ENCODE results near the gene CTSZ.

Gene CTSZ

DNA sequence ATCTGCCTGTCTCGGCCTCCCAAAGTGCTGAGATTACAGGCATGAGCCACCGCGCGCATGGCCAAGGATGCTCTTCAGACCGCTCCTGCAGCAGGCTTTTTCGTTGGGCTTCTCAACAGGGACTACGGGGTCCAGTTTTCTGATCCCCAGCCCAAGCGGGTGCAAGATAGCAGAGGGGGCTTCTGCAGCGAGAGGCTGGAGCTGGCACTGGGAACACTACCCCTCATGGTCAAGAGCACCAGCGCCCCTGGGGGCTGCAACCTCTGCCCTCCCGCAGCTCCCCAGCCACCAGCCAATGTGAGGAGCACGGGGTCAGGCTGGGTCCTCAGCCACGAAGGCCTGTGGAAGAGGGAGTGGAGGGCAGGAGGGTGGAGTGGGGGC lies 6.0 kb downstream of the CTSZ start:
- Histone ChIP-seq H3K36me3 (ENCODE audit: insufficient read depth, low read length) (peaks cover 5% of the 10 kb centered on the region; the same call in 1 of the 2 replicates), H4K20me1 (ENCODE audit: insufficient read depth, low read length) (peaks cover 18% of the 10 kb centered on the region), H3K4me2 (ENCODE audit: insufficient read depth, low read length) (no peak overlapping the region), H3K4me1 (ENCODE audit: insufficient read depth, low read length) (peaks cover 15% of the 10 kb centered on the region), H3K27ac (ENCODE audit: low read length) (no peak overlapping the region), H3K9me3 (ENCODE audit: insufficient read depth, low read length, severe bottlenecking) (no peaks in the 10 kb centered on the region), H2AFZ (ENCODE audit: low read depth, low read length) (no peak overlapping the region), H3K9ac (ENCODE audit: low read depth, low read length) (no peak overlapping the region), H3K79me2 (ENCODE audit: insufficient read depth, low read length) (no peaks in the 10 kb centered on the region), H3K4me3 (ENCODE audit: low read depth in 1 of 2, low read length in 2 of 2) (no peak overlapping the region), H3K27me3 (ENCODE audit: insufficient read depth, low read length, poor library complexity) (no peaks in the 10 kb centered on the region)
- no peak for DNase-seq
- ATAC-seq (ENCODE audit: insufficient read depth, low read depth) = no peak
- TF ChIP-seq, protein P1, sequence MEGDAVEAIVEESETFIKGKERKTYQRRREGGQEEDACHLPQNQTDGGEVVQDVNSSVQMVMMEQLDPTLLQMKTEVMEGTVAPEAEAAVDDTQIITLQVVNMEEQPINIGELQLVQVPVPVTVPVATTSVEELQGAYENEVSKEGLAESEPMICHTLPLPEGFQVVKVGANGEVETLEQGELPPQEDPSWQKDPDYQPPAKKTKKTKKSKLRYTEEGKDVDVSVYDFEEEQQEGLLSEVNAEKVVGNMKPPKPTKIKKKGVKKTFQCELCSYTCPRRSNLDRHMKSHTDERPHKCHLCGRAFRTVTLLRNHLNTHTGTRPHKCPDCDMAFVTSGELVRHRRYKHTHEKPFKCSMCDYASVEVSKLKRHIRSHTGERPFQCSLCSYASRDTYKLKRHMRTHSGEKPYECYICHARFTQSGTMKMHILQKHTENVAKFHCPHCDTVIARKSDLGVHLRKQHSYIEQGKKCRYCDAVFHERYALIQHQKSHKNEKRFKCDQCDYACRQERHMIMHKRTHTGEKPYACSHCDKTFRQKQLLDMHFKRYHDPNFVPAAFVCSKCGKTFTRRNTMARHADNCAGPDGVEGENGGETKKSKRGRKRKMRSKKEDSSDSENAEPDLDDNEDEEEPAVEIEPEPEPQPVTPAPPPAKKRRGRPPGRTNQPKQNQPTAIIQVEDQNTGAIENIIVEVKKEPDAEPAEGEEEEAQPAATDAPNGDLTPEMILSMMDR (IDR thresholded peaks at IDR 0.05; ENCODE audit: borderline replicate concordance, extremely low read depth, low read length, poor library complexity, severe bottlenecking) = no peak
- no peak for TF ChIP-seq EZH2 (IDR thresholded peaks at IDR 0.05; ENCODE audit: borderline replicate concordance, low read depth, low read length, severe bottlenecking)

DNA sequence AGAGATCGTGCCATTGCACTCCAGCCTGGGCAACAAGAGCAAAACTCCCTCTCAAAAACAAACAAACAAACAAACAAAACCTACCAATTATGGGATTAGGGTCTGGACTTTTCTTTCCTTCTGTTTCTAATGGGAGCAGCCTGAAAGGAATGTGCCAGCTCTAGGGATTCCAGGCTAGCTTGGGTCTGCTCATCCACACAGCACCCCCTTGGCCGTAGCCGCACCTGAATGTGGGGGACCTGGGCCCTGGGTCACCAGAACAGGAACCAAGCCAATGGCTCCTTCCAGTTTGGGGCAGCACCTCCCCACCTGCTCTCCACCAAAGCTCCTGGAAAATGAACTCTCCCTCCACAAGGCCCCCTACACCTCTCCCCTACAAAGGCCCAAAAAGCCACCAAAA lies 6.7 kb downstream of the CTSZ start:
- Histone ChIP-seq H2AFZ (ENCODE audit: low read depth, low read length) (no peak overlapping the region), H3K36me3 (ENCODE audit: insufficient read depth, low read length) (peaks cover 10% of the 10 kb centered on the region; the same call in 1 of the 2 replicates), H4K20me1 (ENCODE audit: insufficient read depth, low read length) (peaks cover 12% of the 10 kb centered on the region), H3K9ac (ENCODE audit: low read depth, low read length) (no peak overlapping the region), H3K4me2 (ENCODE audit: insufficient read depth, low read length) (no peak overlapping the region), H3K4me3 (ENCODE audit: low read depth in 1 of 2, low read length in 2 of 2) (no peak overlapping the region), H3K4me1 (ENCODE audit: insufficient read depth, low read length) (peaks cover 9% of the 10 kb centered on the region), H3K9me3 (ENCODE audit: insufficient read depth, low read length, severe bottlenecking) (no peaks in the 10 kb centered on the region), H3K79me2 (ENCODE audit: insufficient read depth, low read length) (no peaks in the 10 kb centered on the region), H3K27me3 (ENCODE audit: insufficient read depth, low read length, poor library complexity) (no peaks in the 10 kb centered on the region), H3K27ac (ENCODE audit: low read length) (no peak overlapping the region)
- ATAC-seq (ENCODE audit: insufficient read depth, low read depth) (no peak), DNase-seq (no peak)
- TF ChIP-seq EZH2 (IDR thresholded peaks at IDR 0.05; ENCODE audit: borderline replicate concordance, low read depth, low read length, severe bottlenecking) = no peak
- TF ChIP-seq, protein P1 (IDR thresholded peaks at IDR 0.05; ENCODE audit: borderline replicate concordance, extremely low read depth, low read length, poor library complexity, severe bottlenecking) = no peak

DNA sequence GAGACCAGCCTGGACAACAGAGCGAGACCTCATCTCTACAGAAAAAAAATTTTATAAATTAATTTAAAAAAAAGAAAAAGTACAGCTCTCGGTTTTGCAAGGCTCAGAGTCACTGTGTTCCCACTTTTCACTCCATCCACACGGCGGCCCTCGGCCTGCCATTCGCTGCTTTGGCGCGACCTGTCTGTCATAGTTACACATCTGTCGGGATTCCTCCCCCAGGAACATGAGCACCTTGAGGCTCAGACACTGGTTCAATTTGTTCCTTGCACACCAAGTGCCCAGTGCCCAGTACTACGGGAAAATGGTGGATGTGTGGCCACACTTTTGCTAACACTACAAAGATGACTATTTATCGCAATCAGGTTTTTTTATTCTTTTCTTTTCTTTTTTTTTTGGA lies 8.4 kb downstream of the CTSZ start:
- Histone ChIP-seq H3K4me2 (ENCODE audit: insufficient read depth, low read length) (no peak overlapping the region), H3K9me3 (ENCODE audit: insufficient read depth, low read length, severe bottlenecking) (no peaks in the 10 kb centered on the region), H3K27me3 (ENCODE audit: insufficient read depth, low read length, poor library complexity) (no peaks in the 10 kb centered on the region), H3K36me3 (ENCODE audit: insufficient read depth, low read length) (peaks cover 27% of the 10 kb centered on the region), H3K4me3 (ENCODE audit: low read depth in 1 of 2, low read length in 2 of 2) (no peak overlapping the region), H2AFZ (ENCODE audit: low read depth, low read length) (no peak overlapping the region), H3K79me2 (ENCODE audit: insufficient read depth, low read length) (no peaks in the 10 kb centered on the region), H4K20me1 (ENCODE audit: insufficient read depth, low read length) (peaks cover 11% of the 10 kb centered on the region), H3K9ac (ENCODE audit: low read depth, low read length) (no peak overlapping the region), H3K4me1 (ENCODE audit: insufficient read depth, low read length) (no peaks in the 10 kb centered on the region), H3K27ac (ENCODE audit: low read length) (no peak overlapping the region)
- DNase-seq (no peak), ATAC-seq (ENCODE audit: insufficient read depth, low read depth) (no peak)
- no peak for TF ChIP-seq EZH2 (IDR thresholded peaks at IDR 0.05; ENCODE audit: borderline replicate concordance, low read depth, low read length, severe bottlenecking)
- TF ChIP-seq, protein P1 (IDR thresholded peaks at IDR 0.05; ENCODE audit: borderline replicate concordance, extremely low read depth, low read length, poor library complexity, severe bottlenecking) = no peak

Data from DND-41 (cell line).